Measurements from ENCODE around the gene ST6GALNAC2. TPM values are rescaled to one million over a fixed set of nuclear protein-coding genes. Genes with fewer than 3 reads are reported as not detected.

Gene ST6GALNAC2
- total and polyA plus RNA-seq, 2 experiments from 2014 or later = 0.31 TPM; not detected in 1

DNA sequence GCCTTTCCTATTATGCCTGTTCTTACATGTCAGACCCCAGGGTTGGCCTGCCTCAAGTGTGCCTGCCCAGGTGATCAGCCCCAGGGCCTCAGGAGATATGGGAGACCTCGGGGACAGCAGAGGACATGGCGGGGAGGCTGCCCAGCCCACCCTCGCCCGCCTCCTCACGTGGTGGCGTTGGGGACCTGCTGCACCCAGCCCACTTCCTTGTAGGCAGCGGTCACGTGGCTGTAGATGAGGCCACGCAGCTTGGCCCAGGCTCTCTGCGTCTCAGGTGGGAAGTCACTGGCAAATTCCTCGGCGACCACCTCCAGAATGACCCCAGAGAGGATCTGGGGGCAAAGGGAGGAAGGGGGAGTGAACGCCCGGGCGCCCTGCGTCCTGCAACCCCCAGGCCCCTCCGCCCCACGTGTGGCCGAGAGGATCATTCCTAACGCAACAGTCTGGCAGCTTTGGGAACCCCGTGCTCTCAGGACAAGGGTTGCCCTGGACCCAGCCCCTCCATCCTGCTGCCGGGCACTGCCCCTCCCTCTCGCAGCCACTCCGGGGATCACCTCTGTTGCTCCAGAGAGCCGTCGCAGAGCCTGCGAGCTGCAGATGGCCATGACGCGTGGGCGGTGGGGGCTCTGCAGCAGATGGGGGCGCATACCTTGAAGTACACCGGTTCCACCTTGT, 54.7 kb downstream of the ST6GALNAC2 start:
- no peaks in the 10 kb centered on the region for H3K36me3 Mint-ChIP-seq (ENCODE audit: low read depth)
- no peak overlapping the region for H3K27ac Mint-ChIP-seq
- no peak overlapping the region for H2AFZ ChIP-seq
- ATAC-seq (no peak), DNase-seq (ENCODE audit: low spot score) (no peak)
- H4K20me1 ChIP-seq (replicated peaks; ENCODE audit: insufficient read depth) = no peaks in the 10 kb centered on the region
- H3K4me1 ChIP-seq (ENCODE audit: insufficient read depth) = peaks cover 9% of the 10 kb centered on the region; the same call in 1 of the 2 replicates
- no peak overlapping the region for H3K4me3 Mint-ChIP-seq
- no peak overlapping the region for H3K4me3 ChIP-seq
- no peaks in the 10 kb centered on the region for H3K79me2 ChIP-seq (replicated peaks; ENCODE audit: insufficient read depth)
- H3K36me3 ChIP-seq (ENCODE audit: insufficient read depth) = no peaks in the 10 kb centered on the region
- no peak for TF ChIP-seq EZH2phosphoT487 (IDR thresholded peaks at IDR 0.05; ENCODE audit: unreplicated experiment)
- TF ChIP-seq ZNF331 (CRISPR knock-in tag; IDR thresholded peaks at IDR 0.05; ENCODE audit: low read depth) = no peak
- no peak for TF ChIP-seq JUNB (IDR thresholded peaks at IDR 0.05; ENCODE audit: unreplicated experiment)
- TF ChIP-seq, protein P1, sequence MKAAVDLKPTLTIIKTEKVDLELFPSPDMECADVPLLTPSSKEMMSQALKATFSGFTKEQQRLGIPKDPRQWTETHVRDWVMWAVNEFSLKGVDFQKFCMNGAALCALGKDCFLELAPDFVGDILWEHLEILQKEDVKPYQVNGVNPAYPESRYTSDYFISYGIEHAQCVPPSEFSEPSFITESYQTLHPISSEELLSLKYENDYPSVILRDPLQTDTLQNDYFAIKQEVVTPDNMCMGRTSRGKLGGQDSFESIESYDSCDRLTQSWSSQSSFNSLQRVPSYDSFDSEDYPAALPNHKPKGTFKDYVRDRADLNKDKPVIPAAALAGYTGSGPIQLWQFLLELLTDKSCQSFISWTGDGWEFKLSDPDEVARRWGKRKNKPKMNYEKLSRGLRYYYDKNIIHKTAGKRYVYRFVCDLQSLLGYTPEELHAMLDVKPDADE (IDR thresholded peaks at IDR 0.05) = no peak
- H3K9me3 Mint-ChIP-seq = no peaks in the 10 kb centered on the region
- H3K4me2 ChIP-seq = no peak overlapping the region
- H3K27ac ChIP-seq (ENCODE audit: low read depth) = no peak overlapping the region
- H3K9me2 ChIP-seq (ENCODE audit: insufficient read depth) = no peaks in the 10 kb centered on the region
- 0 out of 2 replicates have a peak, but pooled peaks cover 5% of the 10 kb centered on the region for H3F3A ChIP-seq (replicated peaks; ENCODE audit: low read depth)
- peaks cover 8% of the 10 kb centered on the region for H3K27me3 ChIP-seq (ENCODE audit: insufficient read depth)
- H3K4me1 Mint-ChIP-seq = peaks cover 30% of the 10 kb centered on the region
- peaks cover 14% of the 10 kb centered on the region for H3K27me3 Mint-ChIP-seq (ENCODE audit: insufficient read depth, low read depth, poor library complexity)

DNA sequence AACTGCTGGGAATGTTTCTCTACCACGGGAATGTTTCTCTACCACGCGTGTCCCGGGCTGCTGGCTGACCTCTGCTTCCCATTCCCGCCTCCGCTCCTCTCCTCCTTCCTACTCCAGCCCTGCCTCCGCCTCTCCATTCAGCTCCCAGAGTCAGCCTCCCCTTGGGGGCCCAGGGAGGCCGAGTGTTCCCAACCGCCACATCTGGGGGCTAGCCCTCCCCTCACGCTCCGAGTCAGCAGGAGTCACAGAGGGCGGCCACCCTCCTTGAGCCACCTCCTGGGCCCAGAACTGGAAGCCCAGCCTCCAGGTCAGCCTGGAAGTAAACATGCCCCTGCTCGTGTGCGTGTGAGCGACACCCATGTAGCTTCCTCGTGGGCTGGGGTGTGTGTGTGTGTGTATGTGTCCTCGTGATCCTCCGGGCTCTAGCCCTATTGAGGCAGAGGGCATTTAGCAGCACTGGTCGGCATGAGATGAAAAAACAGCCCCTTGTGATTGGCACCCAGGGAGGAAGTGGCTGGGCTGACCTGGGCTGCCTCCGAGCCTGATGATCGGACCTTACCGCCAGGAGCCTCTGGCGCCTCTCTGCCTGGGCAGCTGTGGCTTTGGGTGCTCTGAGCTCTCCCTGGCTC, 55.5 kb downstream of the ST6GALNAC2 start:
- H3K4me1 Mint-ChIP-seq = peaks cover 30% of the 10 kb centered on the region
- Histone ChIP-seq H3K27me3 (ENCODE audit: insufficient read depth) (peaks cover 4% of the 10 kb centered on the region; the same call in 1 of the 2 replicates), H2AFZ (peak overlapping the region; percentile 59; the same call in 1 of the 2 replicates), H3F3A (replicated peaks; ENCODE audit: low read depth) (0 out of 2 replicates have a peak, but pooled peaks cover 5% of the 10 kb centered on the region), H3K36me3 (ENCODE audit: insufficient read depth) (no peaks in the 10 kb centered on the region), H3K4me2 (no peak overlapping the region), H4K20me1 (replicated peaks; ENCODE audit: insufficient read depth) (no peaks in the 10 kb centered on the region), H3K4me3 (no peak overlapping the region), H3K4me1 (ENCODE audit: insufficient read depth) (peaks cover 9% of the 10 kb centered on the region; the same call in 1 of the 2 replicates), H3K27ac (ENCODE audit: low read depth) (no peak overlapping the region), H3K9me2 (ENCODE audit: insufficient read depth) (no peaks in the 10 kb centered on the region), H3K79me2 (replicated peaks; ENCODE audit: insufficient read depth) (no peaks in the 10 kb centered on the region)
- DNase-seq (ENCODE audit: low spot score) (no peak), ATAC-seq (no peak; the same call in 2 of the 3 replicates)
- no peaks in the 10 kb centered on the region for H3K9me3 Mint-ChIP-seq
- peak overlapping the region; percentile 48; the same call in 1 of the 2 replicates for H3K27ac Mint-ChIP-seq
- no peak overlapping the region for H3K4me3 Mint-ChIP-seq
- H3K27me3 Mint-ChIP-seq (ENCODE audit: insufficient read depth, low read depth, poor library complexity) = peaks cover 13% of the 10 kb centered on the region
- H3K36me3 Mint-ChIP-seq (ENCODE audit: low read depth) = no peaks in the 10 kb centered on the region
- TF ChIP-seq EZH2phosphoT487 (IDR thresholded peaks at IDR 0.05; ENCODE audit: unreplicated experiment) = no peak
- TF ChIP-seq, protein P2, sequence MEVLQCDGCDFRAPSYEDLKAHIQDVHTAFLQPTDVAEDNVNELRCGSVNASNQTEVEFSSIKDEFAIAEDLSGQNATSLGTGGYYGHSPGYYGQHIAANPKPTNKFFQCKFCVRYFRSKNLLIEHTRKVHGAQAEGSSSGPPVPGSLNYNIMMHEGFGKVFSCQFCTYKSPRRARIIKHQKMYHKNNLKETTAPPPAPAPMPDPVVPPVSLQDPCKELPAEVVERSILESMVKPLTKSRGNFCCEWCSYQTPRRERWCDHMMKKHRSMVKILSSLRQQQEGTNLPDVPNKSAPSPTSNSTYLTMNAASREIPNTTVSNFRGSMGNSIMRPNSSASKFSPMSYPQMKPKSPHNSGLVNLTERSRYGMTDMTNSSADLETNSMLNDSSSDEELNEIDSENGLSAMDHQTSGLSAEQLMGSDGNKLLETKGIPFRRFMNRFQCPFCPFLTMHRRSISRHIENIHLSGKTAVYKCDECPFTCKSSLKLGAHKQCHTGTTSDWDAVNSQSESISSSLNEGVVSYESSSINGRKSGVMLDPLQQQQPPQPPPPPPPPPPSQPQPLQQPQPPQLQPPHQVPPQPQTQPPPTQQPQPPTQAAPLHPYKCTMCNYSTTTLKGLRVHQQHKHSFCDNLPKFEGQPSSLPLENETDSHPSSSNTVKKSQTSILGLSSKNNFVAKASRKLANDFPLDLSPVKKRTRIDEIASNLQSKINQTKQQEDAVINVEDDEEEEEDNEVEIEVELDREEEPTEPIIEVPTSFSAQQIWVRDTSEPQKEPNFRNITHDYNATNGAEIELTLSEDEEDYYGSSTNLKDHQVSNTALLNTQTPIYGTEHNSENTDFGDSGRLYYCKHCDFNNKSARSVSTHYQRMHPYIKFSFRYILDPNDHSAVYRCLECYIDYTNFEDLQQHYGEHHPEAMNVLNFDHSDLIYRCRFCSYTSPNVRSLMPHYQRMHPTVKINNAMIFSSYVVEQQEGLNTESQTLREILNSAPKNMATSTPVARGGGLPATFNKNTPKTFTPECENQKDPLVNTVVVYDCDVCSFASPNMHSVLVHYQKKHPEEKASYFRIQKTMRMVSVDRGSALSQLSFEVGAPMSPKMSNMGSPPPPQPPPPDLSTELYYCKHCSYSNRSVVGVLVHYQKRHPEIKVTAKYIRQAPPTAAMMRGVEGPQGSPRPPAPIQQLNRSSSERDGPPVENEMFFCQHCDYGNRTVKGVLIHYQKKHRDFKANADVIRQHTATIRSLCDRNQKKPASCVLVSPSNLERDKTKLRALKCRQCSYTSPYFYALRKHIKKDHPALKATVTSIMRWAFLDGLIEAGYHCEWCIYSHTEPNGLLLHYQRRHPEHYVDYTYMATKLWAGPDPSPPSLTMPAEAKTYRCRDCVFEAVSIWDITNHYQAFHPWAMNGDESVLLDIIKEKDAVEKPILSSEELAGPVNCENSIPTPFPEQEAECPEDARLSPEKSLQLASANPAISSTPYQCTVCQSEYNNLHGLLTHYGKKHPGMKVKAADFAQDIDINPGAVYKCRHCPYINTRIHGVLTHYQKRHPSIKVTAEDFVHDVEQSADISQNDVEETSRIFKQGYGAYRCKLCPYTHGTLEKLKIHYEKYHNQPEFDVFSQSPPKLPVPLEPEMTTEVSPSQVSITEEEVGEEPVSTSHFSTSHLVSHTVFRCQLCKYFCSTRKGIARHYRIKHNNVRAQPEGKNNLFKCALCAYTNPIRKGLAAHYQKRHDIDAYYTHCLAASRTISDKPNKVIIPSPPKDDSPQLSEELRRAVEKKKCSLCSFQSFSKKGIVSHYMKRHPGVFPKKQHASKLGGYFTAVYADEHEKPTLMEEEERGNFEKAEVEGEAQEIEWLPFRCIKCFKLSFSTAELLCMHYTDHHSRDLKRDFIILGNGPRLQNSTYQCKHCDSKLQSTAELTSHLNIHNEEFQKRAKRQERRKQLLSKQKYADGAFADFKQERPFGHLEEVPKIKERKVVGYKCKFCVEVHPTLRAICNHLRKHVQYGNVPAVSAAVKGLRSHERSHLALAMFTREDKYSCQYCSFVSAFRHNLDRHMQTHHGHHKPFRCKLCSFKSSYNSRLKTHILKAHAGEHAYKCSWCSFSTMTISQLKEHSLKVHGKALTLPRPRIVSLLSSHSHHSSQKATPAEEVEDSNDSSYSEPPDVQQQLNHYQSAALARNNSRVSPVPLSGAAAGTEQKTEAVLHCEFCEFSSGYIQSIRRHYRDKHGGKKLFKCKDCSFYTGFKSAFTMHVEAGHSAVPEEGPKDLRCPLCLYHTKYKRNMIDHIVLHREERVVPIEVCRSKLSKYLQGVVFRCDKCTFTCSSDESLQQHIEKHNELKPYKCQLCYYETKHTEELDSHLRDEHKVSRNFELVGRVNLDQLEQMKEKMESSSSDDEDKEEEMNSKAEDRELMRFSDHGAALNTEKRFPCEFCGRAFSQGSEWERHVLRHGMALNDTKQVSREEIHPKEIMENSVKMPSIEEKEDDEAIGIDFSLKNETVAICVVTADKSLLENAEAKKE (CRISPR knock-in tag; IDR thresholded peaks at IDR 0.05) = no peak
- no peak for TF ChIP-seq ZNF114 (CRISPR knock-in tag; IDR thresholded peaks at IDR 0.05)
- TF ChIP-seq, protein P1 (IDR thresholded peaks at IDR 0.05) = no peak
- TF ChIP-seq JUNB (IDR thresholded peaks at IDR 0.05; ENCODE audit: unreplicated experiment) = no peak
- TF ChIP-seq ZNF331 (CRISPR knock-in tag; IDR thresholded peaks at IDR 0.05; ENCODE audit: low read depth) = no peak
- no peak for TF ChIP-seq STAT1 (IDR thresholded peaks at IDR 0.05; ENCODE audit: unreplicated experiment)
- no peak for TF ChIP-seq CREB1 (CRISPR knock-in tag; IDR thresholded peaks at IDR 0.05; ENCODE audit: low read depth)
- TF ChIP-seq EZH2 (IDR thresholded peaks at IDR 0.05; ENCODE audit: low read depth, unreplicated experiment) = no peak
- TF ChIP-seq NANOG (IDR thresholded peaks at IDR 0.05; ENCODE audit: borderline replicate concordance) = no peak
- no peak for TF ChIP-seq POLR2AphosphoS5 (IDR thresholded peaks at IDR 0.05; ENCODE audit: low read depth)

All from GM23338 (cell line).